Activated T-cell treated with anti-CD3 and anti-CD28 coated beads, Interleukin-2, amount 50 U/mL, for 24 hours (primary cell): ENCODE measurements around the gene RALBP1.

Experiments
- DNase-seq: peaks from one replicate; pipeline ENCODE4 v3.0.0-alpha.2; 2020
- H3K27ac Mint-ChIP-seq: 2 replicates; pipeline ENCODE4 v1.8.0; 2020; ENCODE audit warnings: mild to moderate bottlenecking, mixed read lengths
- H3K27me3 Mint-ChIP-seq: 2 replicates; pipeline ENCODE4 v1.8.0; 2020; ENCODE audit warnings: mixed read lengths
- H3K36me3 Mint-ChIP-seq: 2 replicates; pipeline ENCODE4 v1.8.0; 2020; ENCODE audit warnings: low read depth, mixed read lengths
- H3K4me1 Mint-ChIP-seq: 2 replicates; pipeline ENCODE4 v1.8.0; 2020; ENCODE audit warnings: low read depth, mixed read lengths
- H3K4me3 Mint-ChIP-seq: 2 replicates; pipeline ENCODE4 v1.8.0; 2020; ENCODE audit warnings: mild to moderate bottlenecking, moderate library complexity, mixed read lengths
- H3K9me3 Mint-ChIP-seq: 2 replicates; pipeline ENCODE4 v1.8.0; 2020; ENCODE audit warnings: mixed read lengths

RALBP1 gene

DNA sequence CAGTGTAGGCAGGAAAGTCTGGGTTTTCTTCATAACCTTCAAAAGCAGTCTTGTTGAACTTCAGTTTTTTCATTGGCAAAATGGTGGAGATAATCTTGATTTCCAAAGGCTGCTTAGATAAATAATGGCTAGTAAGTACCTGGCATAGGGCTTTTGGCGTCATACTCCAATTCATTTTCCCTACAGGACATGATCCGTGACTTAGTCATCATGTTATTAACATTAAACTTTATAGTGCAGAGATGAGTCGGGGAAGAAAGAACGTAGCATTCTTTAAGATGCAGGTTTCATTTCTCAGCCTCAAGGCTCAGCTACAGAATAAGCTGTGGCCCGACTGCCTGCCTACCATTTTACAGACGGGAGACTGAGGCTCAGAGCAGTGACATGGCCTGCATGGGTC, 64.0 kb downstream of the RALBP1 start:
- Mint-ChIP-seq H3K4me1 (no peaks in the 10 kb centered on the region), H3K4me3 (no peak overlapping the region), H3K27me3 (no peaks in the 10 kb centered on the region), H3K27ac (no peak overlapping the region), H3K9me3 (no peaks in the 10 kb centered on the region), H3K36me3 (peaks cover 47% of the 10 kb centered on the region)
- DNase-seq, result no peak

DNA sequence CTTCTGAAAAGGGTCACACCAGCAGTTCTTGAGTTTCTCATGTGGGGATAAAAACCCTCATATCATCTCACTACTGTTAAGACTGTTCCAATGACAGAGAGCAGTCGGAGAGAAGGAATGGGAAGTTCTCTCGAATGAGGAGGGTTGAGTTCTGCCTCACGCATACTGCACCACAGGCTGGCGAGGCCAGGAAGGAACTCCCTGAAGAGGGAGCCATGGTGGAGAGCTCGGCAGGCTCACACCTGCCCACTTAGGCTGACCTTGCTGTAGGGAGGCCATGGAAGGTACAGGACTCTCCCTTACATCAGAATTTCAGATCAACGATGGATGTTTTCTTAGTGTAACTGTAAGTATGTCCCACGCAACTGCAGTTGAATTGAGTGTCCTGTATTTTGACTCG, 64.6 kb downstream of the RALBP1 start:
- no peaks in the 10 kb centered on the region for H3K4me1 Mint-ChIP-seq
- H3K4me3 Mint-ChIP-seq, result no peak overlapping the region

DNA sequence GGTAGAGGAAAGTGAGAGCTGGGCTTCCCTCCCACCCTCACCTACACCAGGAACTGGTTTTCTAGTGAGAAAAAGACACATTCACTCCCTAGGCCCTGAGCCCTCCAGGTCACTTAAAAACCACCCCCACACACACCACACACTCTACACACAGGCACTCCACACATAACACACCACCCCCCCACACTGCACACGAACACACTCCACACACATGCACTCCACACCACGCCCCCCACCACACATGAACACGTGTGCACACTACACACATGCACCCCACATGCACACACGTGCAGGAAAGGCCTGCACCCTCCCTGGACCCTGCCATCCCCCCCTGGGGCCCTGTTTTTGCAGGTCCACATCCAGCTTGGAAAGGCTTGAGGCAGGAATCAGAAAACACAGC, 67.6 kb downstream of the RALBP1 start:
- Mint-ChIP-seq H3K27me3 (no peaks in the 10 kb centered on the region), H3K4me1 (no peaks in the 10 kb centered on the region), H3K27ac (no peak overlapping the region), H3K4me3 (no peak overlapping the region), H3K9me3 (no peaks in the 10 kb centered on the region), H3K36me3 (peaks cover 36% of the 10 kb centered on the region)
- DNase-seq, result no peak

More for the DNA sequence above, 64.6 kb downstream of the RALBP1 start:
- Mint-ChIP-seq H3K27me3 (no peaks in the 10 kb centered on the region), H3K27ac (no peak overlapping the region), H3K36me3 (peaks cover 41% of the 10 kb centered on the region), H3K9me3 (no peaks in the 10 kb centered on the region)
- DNase-seq, result no peak

DNA sequence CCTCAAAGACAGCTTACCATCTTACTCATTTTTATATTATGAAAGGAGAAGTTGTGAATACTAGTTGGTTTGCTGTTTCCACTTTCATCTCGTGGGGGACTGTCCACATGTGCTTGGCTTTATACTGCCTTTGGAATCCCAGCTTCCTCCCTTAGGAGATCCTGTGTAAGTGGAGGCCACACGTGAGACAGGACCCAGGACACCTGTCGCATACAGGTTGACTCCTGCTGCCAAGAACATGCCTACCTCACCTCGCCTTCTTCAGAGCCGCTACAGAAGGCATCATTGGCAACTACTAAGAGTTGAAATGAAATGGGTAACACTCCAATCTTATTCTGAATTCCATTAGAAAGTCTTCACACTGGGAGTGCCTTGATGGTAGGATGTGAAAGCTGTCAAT, 69.7 kb downstream of the RALBP1 start:
- Mint-ChIP-seq H3K4me1 (no peaks in the 10 kb centered on the region), H3K36me3 (peaks cover 45% of the 10 kb centered on the region), H3K4me3 (no peak overlapping the region), H3K9me3 (no peaks in the 10 kb centered on the region), H3K27ac (no peak overlapping the region), H3K27me3 (no peaks in the 10 kb centered on the region)
- DNase-seq, result no peak

DNA sequence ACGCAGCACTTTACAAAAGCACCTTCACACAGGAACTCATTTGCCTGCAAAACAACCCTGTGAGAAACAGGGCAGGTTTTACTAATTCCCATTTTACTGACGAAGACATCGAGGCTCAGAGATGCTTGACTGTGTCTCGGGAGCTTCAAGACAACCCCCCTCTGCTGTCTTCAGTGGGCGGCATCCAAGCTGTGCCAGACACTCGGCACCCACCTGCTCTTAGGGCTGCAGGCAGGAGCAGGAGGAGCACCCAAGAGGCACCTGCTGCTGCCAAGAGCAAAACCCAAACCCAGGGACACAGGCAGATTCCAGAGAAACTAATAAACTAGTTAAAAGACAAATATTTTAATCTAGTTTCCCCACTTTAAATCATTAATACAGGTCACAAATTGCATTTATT, 71.2 kb downstream of the RALBP1 start:
- DNase-seq, result no peak
- no peaks in the 10 kb centered on the region for H3K9me3 Mint-ChIP-seq
- H3K4me3 Mint-ChIP-seq, result no peak overlapping the region
- H3K27me3 Mint-ChIP-seq, result no peaks in the 10 kb centered on the region
- peak overlapping the region; percentile 64 for H3K27ac Mint-ChIP-seq
- no peaks in the 10 kb centered on the region for H3K4me1 Mint-ChIP-seq
- H3K36me3 Mint-ChIP-seq, result peaks cover 56% of the 10 kb centered on the region

DNA sequence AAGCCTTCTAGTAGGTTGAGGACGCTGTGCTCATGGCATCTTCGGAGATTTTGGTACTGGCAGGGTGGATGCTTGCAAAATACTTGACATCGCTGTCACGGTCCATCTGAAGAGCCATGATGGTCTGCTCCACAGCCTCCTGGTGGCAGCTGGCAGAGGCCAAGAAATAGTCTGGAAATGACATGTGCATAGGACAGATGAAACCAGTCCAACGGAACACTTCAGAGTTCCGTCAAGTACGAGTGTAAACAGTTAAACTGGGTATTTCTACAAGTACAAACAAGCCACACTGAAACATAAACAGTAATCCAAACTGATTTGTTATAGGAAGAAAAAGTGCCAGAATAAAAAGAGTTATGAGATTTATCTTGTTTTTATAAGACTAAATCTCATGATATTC, 72.5 kb downstream of the RALBP1 start:
- H3K36me3 Mint-ChIP-seq, result peaks cover 70% of the 10 kb centered on the region
- H3K27me3 Mint-ChIP-seq, result no peaks in the 10 kb centered on the region
- no peak overlapping the region for H3K4me3 Mint-ChIP-seq
- no peaks in the 10 kb centered on the region for H3K4me1 Mint-ChIP-seq
- peaks cover 2% of the 10 kb centered on the region for H3K9me3 Mint-ChIP-seq
- no peak overlapping the region for H3K27ac Mint-ChIP-seq
- DNase-seq, result no peak

DNA sequence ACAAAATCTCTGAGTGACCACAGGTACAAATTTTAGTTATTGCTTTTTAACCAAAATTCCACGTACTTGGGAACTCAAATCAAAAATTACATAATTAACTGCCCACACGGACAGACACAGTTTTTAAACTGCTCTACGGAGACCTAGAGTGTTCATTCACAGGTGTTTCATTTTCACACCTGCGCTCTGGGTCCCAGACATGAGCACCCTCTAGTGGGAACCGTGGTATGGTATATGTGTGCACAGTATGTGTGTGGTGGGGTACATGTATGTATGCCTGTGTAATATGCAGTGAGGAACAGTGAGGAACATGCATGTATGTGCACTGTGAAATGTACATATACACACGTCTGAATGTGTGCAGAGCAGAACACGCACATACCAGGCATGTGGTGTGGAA, 74.1 kb downstream of the RALBP1 start:
- H3K27ac Mint-ChIP-seq, result no peak overlapping the region
- no peak for DNase-seq
- no peaks in the 10 kb centered on the region for H3K4me1 Mint-ChIP-seq
- no peak overlapping the region for H3K4me3 Mint-ChIP-seq
- peaks cover 85% of the 10 kb centered on the region for H3K36me3 Mint-ChIP-seq
- no peaks in the 10 kb centered on the region for H3K27me3 Mint-ChIP-seq
- peaks cover 6% of the 10 kb centered on the region for H3K9me3 Mint-ChIP-seq

DNA sequence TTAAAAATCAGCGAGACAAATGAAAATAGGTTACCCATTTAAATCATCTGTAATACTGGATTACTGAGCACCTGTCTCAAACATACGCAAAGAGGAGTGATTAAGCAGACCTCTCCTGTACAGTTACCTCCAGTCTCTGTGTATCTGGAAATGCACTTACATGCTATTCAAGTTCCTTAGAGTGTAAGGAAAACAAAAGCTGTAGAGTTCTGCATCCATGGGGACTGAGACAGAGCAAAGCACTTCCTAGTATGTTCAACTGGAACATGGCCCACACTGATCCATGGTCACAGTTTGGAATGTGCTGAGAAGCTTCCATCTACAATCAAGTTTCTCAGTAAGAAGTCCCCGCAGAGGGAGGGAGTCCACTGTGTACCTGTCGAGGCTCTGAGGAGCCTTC, 75.1 kb downstream of the RALBP1 start:
- DNase-seq, result no peak
- no peaks in the 10 kb centered on the region for H3K27me3 Mint-ChIP-seq
- H3K27ac Mint-ChIP-seq, result no peak overlapping the region
- peaks cover 6% of the 10 kb centered on the region for H3K9me3 Mint-ChIP-seq
- peaks cover 94% of the 10 kb centered on the region for H3K36me3 Mint-ChIP-seq
- no peak overlapping the region for H3K4me3 Mint-ChIP-seq
- H3K4me1 Mint-ChIP-seq, result no peaks in the 10 kb centered on the region

DNA sequence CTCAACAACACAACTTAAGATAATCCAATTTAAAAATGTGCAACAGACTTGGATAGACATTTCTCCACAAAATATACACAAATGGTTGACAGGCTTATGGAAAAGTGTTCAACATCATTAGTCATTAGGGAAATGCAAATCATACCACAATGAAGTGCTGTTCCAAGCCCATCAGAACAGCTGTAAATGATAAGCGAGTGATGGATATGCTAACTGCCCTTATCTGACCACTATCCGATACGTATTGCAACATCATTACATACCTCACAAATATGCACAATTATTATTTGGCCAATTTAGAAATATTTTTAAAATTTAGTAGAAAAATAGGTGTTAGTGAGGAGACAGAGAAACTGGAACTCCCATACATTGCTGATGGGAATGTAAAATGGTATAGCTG, 76.9 kb downstream of the RALBP1 start:
- Mint-ChIP-seq H3K27ac (no peak overlapping the region), H3K9me3 (peaks cover 6% of the 10 kb centered on the region), H3K27me3 (no peaks in the 10 kb centered on the region), H3K4me3 (no peak overlapping the region), H3K4me1 (no peaks in the 10 kb centered on the region), H3K36me3 (peaks cover 95% of the 10 kb centered on the region)
- no peak for DNase-seq

DNA sequence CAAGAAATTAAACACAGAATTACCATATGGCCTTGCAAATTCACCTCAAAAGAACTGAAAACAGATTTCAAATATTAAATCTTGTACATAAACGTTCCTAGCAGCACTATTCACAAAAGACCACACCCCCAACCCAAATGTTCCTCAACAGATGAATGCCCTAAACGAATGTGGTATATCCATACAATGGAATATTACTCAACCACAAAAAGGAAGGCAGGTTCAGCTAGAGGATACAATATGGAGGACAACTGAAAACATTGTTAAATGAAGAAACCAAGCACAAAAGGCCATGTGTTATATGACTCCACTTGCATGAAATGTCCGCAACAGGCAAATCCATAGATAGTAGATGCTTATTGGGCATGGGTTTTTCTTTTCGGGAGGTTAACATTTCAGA, 77.3 kb downstream of the RALBP1 start:
- H3K9me3 Mint-ChIP-seq, result peaks cover 6% of the 10 kb centered on the region
- H3K36me3 Mint-ChIP-seq, result peaks cover 95% of the 10 kb centered on the region

DNA sequence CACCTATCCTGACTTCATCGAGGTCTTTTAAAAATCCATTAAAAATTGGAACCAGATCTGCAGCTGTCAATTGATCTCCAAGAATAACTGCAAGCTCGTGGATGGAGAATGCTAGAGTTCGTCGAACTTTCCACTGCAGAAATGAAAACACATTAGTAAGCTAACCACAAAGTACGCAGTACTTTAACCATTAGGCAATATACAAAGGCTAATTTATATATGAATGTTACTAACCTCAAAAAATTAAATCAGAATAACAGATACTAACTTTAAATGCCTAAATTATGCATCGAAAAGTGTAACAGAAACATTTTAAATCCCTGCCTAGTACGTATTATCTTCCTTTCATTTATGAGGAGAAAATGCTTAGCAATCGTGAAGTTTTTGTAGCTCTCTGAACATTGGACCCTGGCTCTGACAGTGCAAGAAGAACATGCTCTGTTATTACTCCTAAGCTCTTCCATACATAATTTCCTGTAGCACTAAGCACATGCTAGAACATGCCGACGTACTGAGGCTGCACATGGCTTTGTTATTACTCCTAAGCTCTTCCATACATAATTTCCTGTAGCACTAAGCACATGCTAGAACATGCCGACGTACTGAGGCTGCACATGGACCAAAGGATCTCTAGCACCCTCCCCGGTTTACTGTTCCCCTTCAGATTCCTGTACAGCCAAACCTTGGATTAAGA, 82.1 kb downstream of the RALBP1 start:
- no peak for DNase-seq
- peaks cover 6% of the 10 kb centered on the region for H3K9me3 Mint-ChIP-seq
- no peaks in the 10 kb centered on the region for H3K4me1 Mint-ChIP-seq
- H3K27me3 Mint-ChIP-seq, result no peaks in the 10 kb centered on the region
- H3K4me3 Mint-ChIP-seq, result no peak overlapping the region
- H3K27ac Mint-ChIP-seq, result no peak overlapping the region
- peaks cover 92% of the 10 kb centered on the region for H3K36me3 Mint-ChIP-seq

More for the DNA sequence above, 77.3 kb downstream of the RALBP1 start:
- no peak for DNase-seq
- Mint-ChIP-seq H3K4me3 (no peak overlapping the region), H3K27ac (no peak overlapping the region), H3K27me3 (no peaks in the 10 kb centered on the region), H3K4me1 (no peaks in the 10 kb centered on the region)

DNA sequence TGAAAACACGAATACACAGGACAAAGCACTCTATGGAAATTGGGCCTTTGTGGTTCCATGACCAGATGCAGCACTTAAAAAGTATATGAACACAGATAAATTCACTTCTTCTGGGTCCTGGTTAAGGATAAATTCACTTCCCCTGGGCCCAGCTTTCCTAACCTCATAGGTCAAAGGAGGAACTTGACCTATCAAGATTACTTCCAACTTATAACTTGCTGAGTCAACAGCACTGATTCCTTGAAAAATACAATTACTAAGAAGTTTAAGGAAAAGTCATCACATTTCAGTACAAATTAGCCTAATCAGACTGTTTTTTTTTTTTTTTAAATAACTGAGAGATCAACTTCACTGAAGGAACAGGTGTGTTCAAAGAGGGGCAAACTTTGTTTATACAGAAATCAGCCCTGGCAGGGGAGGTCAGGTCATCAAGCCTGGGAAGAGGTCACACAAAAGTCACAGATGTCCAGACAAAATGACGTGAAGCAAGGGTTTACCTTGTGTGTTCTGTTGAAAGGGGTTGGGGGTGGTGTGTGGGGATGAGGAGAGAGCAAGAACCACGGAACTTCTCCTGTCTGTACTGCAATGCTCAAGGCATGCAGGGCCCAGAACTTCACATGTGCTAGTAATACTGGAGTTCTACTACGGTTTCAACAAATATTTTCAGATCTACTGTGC, 83.2 kb downstream of the RALBP1 start:
- Mint-ChIP-seq H3K27ac (no peak overlapping the region), H3K27me3 (no peaks in the 10 kb centered on the region), H3K36me3 (peaks cover 92% of the 10 kb centered on the region), H3K4me3 (no peak overlapping the region), H3K4me1 (no peaks in the 10 kb centered on the region), H3K9me3 (no peaks in the 10 kb centered on the region)
- DNase-seq, result no peak

DNA sequence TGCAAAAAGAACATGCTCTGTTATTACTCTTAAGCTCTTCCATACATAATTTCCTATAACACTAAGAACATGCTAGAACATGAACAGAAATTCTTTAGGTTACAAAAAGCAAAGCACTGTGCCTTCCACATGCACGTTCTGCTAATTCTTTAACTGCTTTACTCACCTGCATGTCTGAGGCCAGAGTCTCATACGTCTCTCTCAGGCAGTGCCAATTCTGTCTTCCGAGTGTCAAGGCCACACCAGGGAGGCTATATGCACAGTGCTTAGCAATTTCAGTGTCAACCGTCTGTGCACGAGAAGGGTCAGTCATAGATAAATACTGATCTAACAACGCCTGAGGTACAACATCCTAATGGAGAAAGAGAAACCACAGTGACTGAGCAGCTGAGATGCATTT, 83.9 kb downstream of the RALBP1 start:
- no peak for DNase-seq
- Mint-ChIP-seq H3K36me3 (peaks cover 92% of the 10 kb centered on the region), H3K27ac (no peak overlapping the region), H3K9me3 (no peaks in the 10 kb centered on the region), H3K4me3 (no peak overlapping the region), H3K4me1 (no peaks in the 10 kb centered on the region), H3K27me3 (no peaks in the 10 kb centered on the region)

DNA sequence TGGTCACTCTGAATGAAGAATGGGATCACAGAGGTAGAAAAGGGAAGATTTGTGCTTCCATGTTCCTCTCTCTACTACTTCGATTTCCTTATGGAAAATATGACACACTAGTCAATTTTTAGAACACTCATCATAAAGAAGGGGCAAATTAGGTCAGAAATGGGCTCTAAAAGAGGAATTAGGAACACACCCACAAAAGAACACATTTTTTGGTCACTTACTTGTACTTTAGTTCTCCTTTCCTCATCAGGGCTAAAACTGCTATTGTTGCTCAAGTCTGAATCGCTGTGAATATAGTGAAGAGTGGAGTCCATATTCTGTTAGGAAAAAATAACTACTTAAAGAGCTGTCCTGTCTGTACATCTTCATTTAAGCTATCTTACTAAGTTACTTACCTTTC, 86.4 kb downstream of the RALBP1 start:
- Mint-ChIP-seq H3K9me3 (no peaks in the 10 kb centered on the region), H3K4me1 (no peaks in the 10 kb centered on the region), H3K27ac (no peak overlapping the region), H3K36me3 (peaks cover 72% of the 10 kb centered on the region), H3K4me3 (no peak overlapping the region), H3K27me3 (no peaks in the 10 kb centered on the region)
- no peak for DNase-seq

DNA sequence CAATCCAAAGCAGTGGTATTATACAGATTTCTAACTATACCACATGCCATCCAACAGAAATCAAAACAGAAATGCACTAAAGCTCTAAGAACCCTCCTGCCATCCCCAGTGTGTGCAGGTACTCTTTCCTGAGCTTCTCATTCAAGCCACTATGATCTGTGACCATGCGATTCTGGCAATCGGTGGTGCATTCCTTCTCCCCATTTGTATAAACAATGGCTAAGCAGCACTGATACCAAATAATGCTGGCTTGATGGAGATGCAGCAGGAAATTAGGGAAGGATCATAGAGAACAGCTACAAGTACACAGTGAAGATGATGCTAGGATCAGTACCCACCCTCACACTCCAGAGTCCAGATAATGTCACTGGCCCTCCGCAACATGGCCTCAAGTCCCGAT, 87.3 kb downstream of the RALBP1 start:
- H3K27ac Mint-ChIP-seq, result no peak overlapping the region
- H3K9me3 Mint-ChIP-seq, result no peaks in the 10 kb centered on the region
- peaks cover 71% of the 10 kb centered on the region for H3K36me3 Mint-ChIP-seq
- no peak for DNase-seq
- no peaks in the 10 kb centered on the region for H3K27me3 Mint-ChIP-seq
- H3K4me3 Mint-ChIP-seq, result no peak overlapping the region
- no peaks in the 10 kb centered on the region for H3K4me1 Mint-ChIP-seq
